H9 (cell line): ENCODE measurements around the gene RSAD1. TPM values are rescaled to one million over a fixed set of nuclear protein-coding genes. Genes with fewer than 3 reads are reported as not detected.

Experiments used
- DNase-seq: peaks from one replicate; pipeline ENCODE4 v3.0.0-alpha.2; 2017
- H2AFZ ChIP-seq: one replicate; pipeline ENCODE4 v1.6.1; 2013; ENCODE audit warnings: mild to moderate bottlenecking, low read length, control low read depth, moderate library complexity
- H2AK5ac ChIP-seq: 2 replicates; pipeline ENCODE4 v1.6.1; 2013; ENCODE audit warnings: low read length, control low read depth, mixed read lengths; ENCODE audit not compliant: insufficient read length
- H2BK120ac ChIP-seq: one replicate; pipeline ENCODE4 v1.6.1; 2013; ENCODE audit warnings: low read depth, mild to moderate bottlenecking, low read length, control low read depth, inconsistent platforms; ENCODE audit not compliant: poor library complexity, severe bottlenecking
- H2BK12ac ChIP-seq: 2 replicates; pipeline ENCODE4 v1.6.1; 2013; ENCODE audit warnings: low read length, control low read depth, mixed read lengths, low read depth; ENCODE audit not compliant: insufficient read length
- H2BK15ac ChIP-seq: 2 replicates; pipeline ENCODE4 v1.6.1; 2013; ENCODE audit warnings: low read depth, low read length, control low read depth
- H2BK20ac ChIP-seq: one replicate; pipeline ENCODE4 v1.6.1; 2013; ENCODE audit warnings: low read depth, mild to moderate bottlenecking, low read length, control low read depth, inconsistent platforms; ENCODE audit not compliant: poor library complexity, severe bottlenecking
- H2BK5ac ChIP-seq: 2 replicates; pipeline ENCODE4 v1.6.1; 2013; ENCODE audit warnings: low read length, control low read depth, mixed read lengths; ENCODE audit not compliant: insufficient read length
- H3K14ac ChIP-seq: 2 replicates; pipeline ENCODE4 v1.6.1; 2013; ENCODE audit warnings: low read length, control low read depth; ENCODE audit not compliant: insufficient read depth
- H3K18ac ChIP-seq: 2 replicates; pipeline ENCODE4 v1.6.1; 2013; ENCODE audit warnings: low read depth, mild to moderate bottlenecking, mixed read lengths, low read length, control low read depth; ENCODE audit not compliant: insufficient read length
- H3K23ac ChIP-seq: 2 replicates; pipeline ENCODE4 v1.6.1; 2013; ENCODE audit warnings: low read length, control low read depth, mixed read lengths, low read depth; ENCODE audit not compliant: insufficient read length
- H3K23me2 ChIP-seq: 2 replicates; pipeline ENCODE4 v1.6.1; 2013; ENCODE audit warnings: low read depth, mild to moderate bottlenecking, mixed read lengths, low read length, control low read depth; ENCODE audit not compliant: insufficient read length, poor library complexity, severe bottlenecking
- H3K27ac ChIP-seq: 2 replicates; pipeline ENCODE4 v1.5.1; 2013; ENCODE audit warnings: low read length, control low read depth, mixed read lengths, low read depth; ENCODE audit not compliant: insufficient read length
- H3K27me3 ChIP-seq: 2 replicates; pipeline ENCODE4 v1.6.1; 2013; ENCODE audit warnings: low read length, control low read depth, inconsistent platforms; ENCODE audit not compliant: insufficient read depth
- H3K4ac ChIP-seq: 2 replicates; pipeline ENCODE4 v1.6.1; 2013; ENCODE audit warnings: low read depth, mild to moderate bottlenecking, control low read depth, inconsistent platforms, low read length, moderate library complexity
- H3K4me1 ChIP-seq: 2 replicates; pipeline ENCODE4 v1.6.1; 2013; ENCODE audit warnings: low read length, control low read depth, inconsistent platforms; ENCODE audit not compliant: insufficient read depth
- H3K4me2 ChIP-seq: 2 replicates; pipeline ENCODE4 v1.6.1; 2013; ENCODE audit warnings: low read length, control low read depth, mixed read lengths; ENCODE audit not compliant: insufficient read length, insufficient read depth
- H3K56ac ChIP-seq: 2 replicates; pipeline ENCODE4 v1.6.1; 2013; ENCODE audit warnings: low read depth, mild to moderate bottlenecking, mixed read lengths, low read length, control low read depth; ENCODE audit not compliant: insufficient read length
- H3K79me1 ChIP-seq: 2 replicates; pipeline ENCODE4 v1.6.1; 2013; ENCODE audit warnings: low read depth, mild to moderate bottlenecking, moderate library complexity, low read length, control low read depth, inconsistent platforms; ENCODE audit not compliant: insufficient read depth, poor library complexity, severe bottlenecking
- H3K79me2 ChIP-seq: 2 replicates; pipeline ENCODE4 v1.6.1; 2013; ENCODE audit warnings: low read length, control low read depth, inconsistent platforms; ENCODE audit not compliant: insufficient read depth
- H3K9ac ChIP-seq: 2 replicates; pipeline ENCODE4 v1.6.1; 2013; ENCODE audit warnings: low read length, control low read depth, mixed read lengths; ENCODE audit not compliant: insufficient read length; ENCODE audit errors: extremely low read depth
- H3K9me3 ChIP-seq: one replicate; pipeline ENCODE4 v1.6.1; 2013; ENCODE audit warnings: low read depth, low read length, inconsistent platforms; ENCODE audit not compliant: control insufficient read depth
- H3T11ph ChIP-seq: one replicate; pipeline ENCODE4 v1.6.1; 2013; ENCODE audit warnings: mild to moderate bottlenecking, low read length, control low read depth, inconsistent platforms
- H4K20me1 ChIP-seq: one replicate; pipeline ENCODE4 v1.6.1; 2013; ENCODE audit not compliant: control insufficient read depth, insufficient read length, insufficient read depth
- H4K5ac ChIP-seq: 2 replicates; pipeline ENCODE4 v1.6.1; 2013; ENCODE audit warnings: low read depth, mild to moderate bottlenecking, mixed read lengths, low read length, control low read depth; ENCODE audit not compliant: insufficient read length
- H4K8ac ChIP-seq: replicated peaks from 2 replicates; pipeline ENCODE4 v1.6.1; 2013; ENCODE audit warnings: low read length, control low read depth, mixed read lengths, low read depth; ENCODE audit not compliant: insufficient read length
- H4K91ac ChIP-seq: 2 replicates; pipeline ENCODE4 v1.6.1; 2013; ENCODE audit warnings: low read depth, mild to moderate bottlenecking, moderate library complexity, mixed read lengths, low read length, control low read depth; ENCODE audit not compliant: insufficient read length
- H3K27ac Mint-ChIP-seq, 3 experiments: 2 replicates in 2 of 3; 3 replicates in 1 of 3; pipeline ENCODE4 v1.8.0; 2020 to 2021; ENCODE audit warnings: mixed read lengths in 3 of 3, mild to moderate bottlenecking in 1 of 3, moderate library complexity in 1 of 3
- H3K27me3 Mint-ChIP-seq: 2 replicates; pipeline ENCODE4 v1.8.0; 2021; ENCODE audit warnings: low read depth, mild to moderate bottlenecking, moderate library complexity, mixed read lengths
- H3K36me3 Mint-ChIP-seq, 3 experiments: 2 replicates in 2 of 3; 3 replicates in 1 of 3; pipeline ENCODE4 v1.8.0; 2020 to 2021; ENCODE audit warnings: low read depth in 3 of 3, mixed read lengths in 3 of 3; ENCODE audit not compliant: insufficient read depth in 1 of 3
- H3K4me1 Mint-ChIP-seq, 2 experiments: 2 replicates each; pipeline ENCODE4 v1.8.0; 2020; ENCODE audit warnings: mixed read lengths in 2 of 2
- H3K4me3 Mint-ChIP-seq, 2 experiments: 2 replicates in 1 of 2; 3 replicates in 1 of 2; pipeline ENCODE4 v1.8.0; 2020 to 2021; ENCODE audit warnings: mild to moderate bottlenecking in 2 of 2, mixed read lengths in 2 of 2, moderate library complexity in 1 of 2
- H3K9me3 Mint-ChIP-seq, 2 experiments: 2 replicates in 1 of 2; 3 replicates in 1 of 2; pipeline ENCODE4 v1.8.0; 2020; ENCODE audit warnings: mild to moderate bottlenecking in 2 of 2, mixed read lengths in 2 of 2, moderate library complexity in 1 of 2
- CTCF ChIP-seq: fragments of 200-600 bp; sonication (generic); conservative IDR thresholded peaks from 3 replicates; pipeline ENCODE4 v1.8.0; 2021; ENCODE audit warnings: antibody characterized with exemption, mild to moderate bottlenecking
- WGBS: extraction: QIAGEN DNeasy Blood & Tissue Kit; methylation state at CpG from one replicate; pipeline ENCODE4 v1.1.7; 2013; ENCODE audit warnings: missing lambda C conversion rate, low lambda C conversion rate, mixed read lengths; ENCODE audit not compliant: insufficient read length; ENCODE audit errors: extremely low coverage; 5-methylcytosine and 5-hydroxymethylcytosine counted together
- total RNA-seq: library from RNA; stranded (reverse); gene quantifications from 2 replicates; pipeline ENCODE4 v1.2.1, GENCODE V29; 2021

Gene RSAD1
- total RNA-seq, 1 experiment from 2014 or later = 27.9 TPM

- Histone ChIP-seq H3K27me3 (no peaks in the 10 kb centered on the region; the same call in 1 of the 2 replicates), H3K14ac (no peak overlapping the region), H3K23me2 (no peaks in the 10 kb centered on the region), H2AFZ (no peak overlapping the region), H2BK15ac (no peak overlapping the region), H3K4me2 (no peak overlapping the region), H3K23ac (no peak overlapping the region), H3K18ac (no peak overlapping the region), H4K91ac (no peak overlapping the region), H2BK120ac (no peak overlapping the region), H3K9ac (no peak overlapping the region), H3K4me1 (peaks cover 3% of the 10 kb centered on the region; the same call in 1 of the 2 replicates), H3K27ac (no peak overlapping the region), H2BK20ac (no peak overlapping the region), H4K20me1 (no peaks in the 10 kb centered on the region), H3K79me1 (no peaks in the 10 kb centered on the region), H3K56ac (no peak overlapping the region), H4K8ac (no peak overlapping the region), H2BK5ac (no peak overlapping the region), H3T11ph (no peak overlapping the region), H2AK5ac (no peak overlapping the region), H3K9me3 (no peaks in the 10 kb centered on the region), H4K5ac (no peak overlapping the region), H3K4ac (no peak overlapping the region), H3K79me2 (no peaks in the 10 kb centered on the region), H2BK12ac (no peak overlapping the region)
- DNase-seq = no peak
- Mint-ChIP-seq H3K4me3 (no peak overlapping the region), H3K9me3 (no peaks in the 10 kb centered on the region), H3K4me1 (peaks cover 8% of the 10 kb centered on the region in 2 experiments), H3K36me3 (no peaks in the 10 kb centered on the region), H3K27me3 (peaks cover 4% of the 10 kb centered on the region; the same call in 1 of the 2 replicates), H3K27ac (no peak overlapping the region)
- TF ChIP-seq CTCF = no peak
- WGBS = no CpG with 5 or more reads among the region's 2 CpGs
Measured at GRCh38 chr17:50499721-50500120, 21.1 kb downstream of the RSAD1 start.
